Karpas-422 (cell line): ENCODE data around the gene SC5D. TPM values are rescaled to one million over a fixed set of nuclear protein-coding genes. Genes with fewer than 3 reads are reported as not detected.

Experiments
- DNase-seq: peaks from one replicate; pipeline ENCODE4 v3.0.0-alpha.2; 2015
- H2AFZ ChIP-seq: fragments of 200-600 bp; sonication (generic); 2 replicates; pipeline ENCODE4 v1.6.1; 2014; ENCODE audit warnings: antibody characterized with exemption, low read length, mixed read lengths
- H3K27ac ChIP-seq: fragments of 200-600 bp; sonication (generic); 2 replicates; pipeline ENCODE4 v1.5.1; 2014; ENCODE audit warnings: mild to moderate bottlenecking, low read length, moderate library complexity
- H3K27me3 ChIP-seq: fragments of 200-600 bp; sonication (generic); 2 replicates; pipeline ENCODE4 v1.6.1; 2014; ENCODE audit warnings: low read length, mixed read lengths
- H3K36me3 ChIP-seq: fragments of 200-600 bp; sonication (generic); 2 replicates; pipeline ENCODE4 v1.6.1; 2014; ENCODE audit warnings: low read length, mixed read lengths; ENCODE audit not compliant: insufficient read depth
- H3K4me1 ChIP-seq: fragments of 200-600 bp; sonication (generic); 2 replicates; pipeline ENCODE4 v1.6.1; 2014; ENCODE audit warnings: mild to moderate bottlenecking, low read length, mixed read lengths
- H3K4me2 ChIP-seq: fragments of 200-600 bp; sonication (generic); 2 replicates; pipeline ENCODE4 v1.6.1; 2014; ENCODE audit warnings: low read length, low read depth, mild to moderate bottlenecking; ENCODE audit not compliant: poor library complexity, severe bottlenecking
- H3K4me3 ChIP-seq: fragments of 200-600 bp; sonication (generic); 2 replicates; pipeline ENCODE4 v1.5.1; 2014; ENCODE audit warnings: mild to moderate bottlenecking, antibody characterized with exemption, low read length, mixed read lengths
- H3K79me2 ChIP-seq: fragments of 200-600 bp; sonication (generic); 2 replicates; pipeline ENCODE4 v1.6.1; 2014; ENCODE audit warnings: mild to moderate bottlenecking, low read length, mixed read lengths
- H3K9ac ChIP-seq: fragments of 200-600 bp; sonication (generic); 2 replicates; pipeline ENCODE4 v1.6.0; 2014; ENCODE audit warnings: low read length
- H3K9me2 ChIP-seq: fragments of 200-600 bp; sonication (generic), shearing (Covaris generic); replicated peaks from 2 replicates; pipeline ENCODE4 v1.6.0; 2014; ENCODE audit warnings: mild to moderate bottlenecking, low read length, moderate library complexity; ENCODE audit not compliant: insufficient read depth
- H3K9me3 ChIP-seq: fragments of 300-700, 200-600 bp; sonication (generic); 2 replicates; pipeline ENCODE4 v1.6.1; 2014; ENCODE audit warnings: low read length, mixed read lengths
- H4K20me1 ChIP-seq: fragments of 200-600 bp; sonication (generic); 2 replicates; pipeline ENCODE4 v1.6.1; 2014; ENCODE audit warnings: mild to moderate bottlenecking, antibody characterized with exemption, low read length, low read depth; ENCODE audit not compliant: insufficient read depth
- total RNA-seq: library from RNA; depleted of rRNA; stranded (reverse); fragments of >200 nt; shearing (Covaris generic); gene quantifications from 2 replicates; pipeline ENCODE4 v1.2.3, GENCODE V29; 2014; ENCODE audit warnings: low replicate concordance

Gene SC5D
- total RNA-seq, 1 experiment from 2014 or later: 27.2 TPM

GRCh38 chr11:121254756-121255155 is 37.8 kb upstream of the SC5D start:
- H3K9me3 ChIP-seq: no peaks in the 10 kb centered on the region
- no peaks in the 10 kb centered on the region for H4K20me1 ChIP-seq
- no peak overlapping the region for H3K27ac ChIP-seq
- H3K79me2 ChIP-seq: no peaks in the 10 kb centered on the region
- no peaks in the 10 kb centered on the region for H3K4me1 ChIP-seq
- no peak overlapping the region for H3K4me3 ChIP-seq
- no peaks in the 10 kb centered on the region for H3K36me3 ChIP-seq
- DNase-seq: no peak
- no peak overlapping the region for H3K4me2 ChIP-seq
- H2AFZ ChIP-seq: no peak overlapping the region
- H3K9ac ChIP-seq: no peak overlapping the region
- no peaks in the 10 kb centered on the region for H3K9me2 ChIP-seq
- no peaks in the 10 kb centered on the region for H3K27me3 ChIP-seq

GRCh38 chr11:121255473-121256125 is 37.0 kb upstream of the SC5D start:
- Histone ChIP-seq H3K79me2 (no peaks in the 10 kb centered on the region), H3K4me2 (no peak overlapping the region), H3K9me3 (no peaks in the 10 kb centered on the region), H3K36me3 (no peaks in the 10 kb centered on the region), H3K27ac (no peak overlapping the region), H3K4me3 (no peak overlapping the region), H3K27me3 (no peaks in the 10 kb centered on the region), H3K4me1 (no peaks in the 10 kb centered on the region), H3K9ac (no peak overlapping the region), H3K9me2 (no peaks in the 10 kb centered on the region), H4K20me1 (no peaks in the 10 kb centered on the region), H2AFZ (no peak overlapping the region)
- no peak for DNase-seq

GRCh38 chr11:121257289-121257688 is 35.3 kb upstream of the SC5D start:
- Histone ChIP-seq H3K79me2 (no peaks in the 10 kb centered on the region), H4K20me1 (no peaks in the 10 kb centered on the region), H3K9me3 (no peaks in the 10 kb centered on the region), H3K27me3 (no peaks in the 10 kb centered on the region), H3K9ac (no peak overlapping the region), H3K4me1 (no peaks in the 10 kb centered on the region), H3K27ac (no peak overlapping the region), H3K9me2 (no peaks in the 10 kb centered on the region), H3K36me3 (no peaks in the 10 kb centered on the region), H2AFZ (no peak overlapping the region), H3K4me3 (no peak overlapping the region), H3K4me2 (no peak overlapping the region)
- no peak for DNase-seq

GRCh38 chr11:121257976-121258375 is 34.6 kb upstream of the SC5D start:
- DNase-seq: no peak
- Histone ChIP-seq H3K4me3 (no peak overlapping the region), H3K4me1 (no peaks in the 10 kb centered on the region), H3K79me2 (no peaks in the 10 kb centered on the region), H4K20me1 (no peaks in the 10 kb centered on the region), H3K36me3 (no peaks in the 10 kb centered on the region), H2AFZ (no peak overlapping the region), H3K4me2 (no peak overlapping the region), H3K27me3 (no peaks in the 10 kb centered on the region), H3K9ac (no peak overlapping the region), H3K9me3 (no peaks in the 10 kb centered on the region), H3K27ac (no peak overlapping the region), H3K9me2 (no peaks in the 10 kb centered on the region)

- Histone ChIP-seq H3K27me3 (no peaks in the 10 kb centered on the region), H3K9me2 (no peaks in the 10 kb centered on the region), H3K4me1 (peaks cover 5% of the 10 kb centered on the region), H3K36me3 (no peaks in the 10 kb centered on the region), H2AFZ (no peak overlapping the region), H3K27ac (no peak overlapping the region), H4K20me1 (no peaks in the 10 kb centered on the region), H3K4me3 (no peak overlapping the region), H3K9ac (no peak overlapping the region), H3K4me2 (no peak overlapping the region), H3K79me2 (no peaks in the 10 kb centered on the region), H3K9me3 (no peaks in the 10 kb centered on the region)
- DNase-seq: no peak
Measured at GRCh38 chr11:121265586-121265985, 27.0 kb upstream of the SC5D start.

GRCh38 chr11:121268581-121268980 is 24.0 kb upstream of the SC5D start:
- no peaks in the 10 kb centered on the region for H3K9me3 ChIP-seq
- H3K27me3 ChIP-seq: no peaks in the 10 kb centered on the region
- H3K79me2 ChIP-seq: no peaks in the 10 kb centered on the region
- H3K4me1 ChIP-seq: peaks cover 5% of the 10 kb centered on the region
- no peak for DNase-seq
- H3K36me3 ChIP-seq: no peaks in the 10 kb centered on the region
- H4K20me1 ChIP-seq: no peaks in the 10 kb centered on the region
- no peak overlapping the region for H3K27ac ChIP-seq
- H3K4me3 ChIP-seq: no peak overlapping the region
- H3K9me2 ChIP-seq: no peaks in the 10 kb centered on the region
- no peak overlapping the region for H3K4me2 ChIP-seq
- no peak overlapping the region for H2AFZ ChIP-seq
- H3K9ac ChIP-seq: no peak overlapping the region

GRCh38 chr11:121270001-121270678 is 22.4 kb upstream of the SC5D start:
- Histone ChIP-seq H3K9ac (no peak overlapping the region), H3K4me1 (peaks cover 5% of the 10 kb centered on the region), H4K20me1 (no peaks in the 10 kb centered on the region), H3K79me2 (no peaks in the 10 kb centered on the region), H3K9me3 (no peaks in the 10 kb centered on the region), H3K9me2 (no peaks in the 10 kb centered on the region), H3K27me3 (no peaks in the 10 kb centered on the region), H3K4me3 (no peak overlapping the region), H3K4me2 (no peak overlapping the region), H3K27ac (no peak overlapping the region), H3K36me3 (no peaks in the 10 kb centered on the region), H2AFZ (no peak overlapping the region)
- no peak for DNase-seq

GRCh38 chr11:121274332-121274991 is 18.1 kb upstream of the SC5D start:
- H3K9me3 ChIP-seq: no peaks in the 10 kb centered on the region
- no peaks in the 10 kb centered on the region for H3K36me3 ChIP-seq
- H3K9ac ChIP-seq: no peak overlapping the region
- H3K9me2 ChIP-seq: no peaks in the 10 kb centered on the region
- H3K4me3 ChIP-seq: no peak overlapping the region
- no peak overlapping the region for H3K4me2 ChIP-seq
- H3K27ac ChIP-seq: no peak overlapping the region
- H3K27me3 ChIP-seq: no peaks in the 10 kb centered on the region
- no peak overlapping the region for H2AFZ ChIP-seq
- no peaks in the 10 kb centered on the region for H3K79me2 ChIP-seq
- peaks cover 5% of the 10 kb centered on the region for H3K4me1 ChIP-seq
- H4K20me1 ChIP-seq: no peaks in the 10 kb centered on the region
- DNase-seq: no peak
